M059J (cell line): ENCODE results near the gene SPEM3. TPM values are rescaled to one million over a fixed set of nuclear protein-coding genes. Genes with fewer than 3 reads are reported as not detected.
A peak's percentile ranks its signal among the peaks of the same experiment; 100 is the strongest.

Source experiments
- DNase-seq: peaks from one replicate; pipeline ENCODE4 v3.0.0-alpha.2; 2012; ENCODE audit warnings: low read depth
- total RNA-seq: library from RNA; depleted of rRNA; stranded (reverse); fragments of >200 nt; shearing (Covaris generic); gene quantifications from 2 replicates; pipeline ENCODE4 v1.2.3, GENCODE V29; 2014; rRNA removed

Gene SPEM3
- total RNA-seq = not detected in 2 replicates

GRCh38 chr17:7428557-7428956 is at the start of gene SPEM3:
TSS of gene SPEM3 (plus strand) at chr17:7428857. CDS start at chr17:7428903, 46 bp downstream.
- DNase-seq = no peak

- no peak for DNase-seq
Measured at GRCh38 chr17:7379134-7379533, 49.5 kb upstream of the SPEM3 start.

GRCh38 chr17:7380321-7380720 is 48.3 kb upstream of the SPEM3 start:
- DNase-seq = peak; percentile 61

GRCh38 chr17:7380855-7381683 is 47.6 kb upstream of the SPEM3 start, which contains the start of gene TNK1:
TSS of gene TNK1 (plus strand) at chr17:7381089. CDS start at chr17:7382927, 1,838 bp downstream.
- DNase-seq = no peak

GRCh38 chr17:7382901-7383300 is 45.8 kb upstream of the SPEM3 start:
- no peak for DNase-seq

- DNase-seq = no peak
Measured at GRCh38 chr17:7383371-7383741, 45.3 kb upstream of the SPEM3 start.

- DNase-seq = peak; percentile 32
Measured at GRCh38 chr17:7383742-7384488, 44.7 kb upstream of the SPEM3 start.

- no peak for DNase-seq
Measured at GRCh38 chr17:7384489-7385081, 44.1 kb upstream of the SPEM3 start.

- DNase-seq = no peak
Measured at GRCh38 chr17:7388856-7389255, 39.8 kb upstream of the SPEM3 start.

GRCh38 chr17:7389924-7390910 is 38.4 kb upstream of the SPEM3 start:
- no peak for DNase-seq

- no peak for DNase-seq
Measured at GRCh38 chr17:7391307-7391706, 37.4 kb upstream of the SPEM3 start.

GRCh38 chr17:7392696-7393612 is 35.7 kb upstream of the SPEM3 start:
- DNase-seq = no peak

GRCh38 chr17:7393613-7394451 is 34.8 kb upstream of the SPEM3 start:
- peak; percentile 31 for DNase-seq

GRCh38 chr17:7394452-7395191 is 34.0 kb upstream of the SPEM3 start, which contains the start of gene PLSCR3:
TSS of gene PLSCR3 (minus strand) at chr17:7394525. CDS start at chr17:7394110, 415 bp downstream.
- peak; percentile 77 for DNase-seq

GRCh38 chr17:7396147-7396546 is 32.5 kb upstream of the SPEM3 start:
- DNase-seq = no peak

- DNase-seq = no peak
Measured at GRCh38 chr17:7398612-7399011, 30.0 kb upstream of the SPEM3 start.

GRCh38 chr17:7403043-7403726 is 25.5 kb upstream of the SPEM3 start:
- no peak for DNase-seq

- DNase-seq = peak; percentile 76
Measured at GRCh38 chr17:7403727-7403976, 25.0 kb upstream of the SPEM3 start.
